ENCODE measurements around the gene NPAS4.

Gene NPAS4

GRCh38 chr11:66468691-66469090, 47.9 kb downstream of the NPAS4 start:
- TF ChIP-seq CTCF (IDR thresholded peaks at IDR 0.05) = no peak
- Histone ChIP-seq H3K36me3 (no peaks in the 10 kb centered on the region), H3K4me3 (ENCODE audit: low read depth in 1 of 2, low read length in 1 of 2) (no peak overlapping the region), H3K4me1 (ENCODE audit: control insufficient read depth in 1 of 2, insufficient read depth in 1 of 2, low read depth in 1 of 2, low read length in 1 of 2) (peaks cover 12 to 14% of the 10 kb centered on the region in 2 experiments), H3K9me3 (no peaks in the 10 kb centered on the region), H3K27me3 (peaks cover 46% of the 10 kb centered on the region), H3K27ac (no peak overlapping the region)

GRCh38 chr11:66469441-66469840, 48.6 kb downstream of the NPAS4 start:
- no peak overlapping the region for H3K4me3 ChIP-seq (ENCODE audit: low read depth in 1 of 2, low read length in 1 of 2)
- no peaks in the 10 kb centered on the region for H3K9me3 ChIP-seq
- H3K27ac ChIP-seq = no peak overlapping the region
- TF ChIP-seq CTCF (IDR thresholded peaks at IDR 0.05) = no peak
- H3K4me1 ChIP-seq (ENCODE audit: control insufficient read depth in 1 of 2, insufficient read depth in 1 of 2, low read depth in 1 of 2, low read length in 1 of 2) = peaks cover 12 to 14% of the 10 kb centered on the region in 2 experiments
- H3K27me3 ChIP-seq = peaks cover 46% of the 10 kb centered on the region
- no peaks in the 10 kb centered on the region for H3K36me3 ChIP-seq

GRCh38 chr11:66470015-66470414, 49.2 kb downstream of the NPAS4 start:
- peaks cover 42% of the 10 kb centered on the region for H3K27me3 ChIP-seq
- peaks cover 12 to 14% of the 10 kb centered on the region in 2 experiments for H3K4me1 ChIP-seq (ENCODE audit: control insufficient read depth in 1 of 2, insufficient read depth in 1 of 2, low read depth in 1 of 2, low read length in 1 of 2)
- H3K36me3 ChIP-seq = no peaks in the 10 kb centered on the region
- TF ChIP-seq CTCF (IDR thresholded peaks at IDR 0.05) = no peak
- no peak overlapping the region for H3K4me3 ChIP-seq (ENCODE audit: low read depth in 1 of 2, low read length in 1 of 2)
- no peaks in the 10 kb centered on the region for H3K9me3 ChIP-seq
- no peak overlapping the region for H3K27ac ChIP-seq

GRCh38 chr11:66471142-66471541, 50.3 kb downstream of the NPAS4 start:
- Histone ChIP-seq H3K27me3 (peaks cover 31% of the 10 kb centered on the region), H3K27ac (no peak overlapping the region), H3K9me3 (no peaks in the 10 kb centered on the region), H3K4me1 (ENCODE audit: control insufficient read depth in 1 of 2, insufficient read depth in 1 of 2, low read depth in 1 of 2, low read length in 1 of 2) (peaks cover 11 to 12% of the 10 kb centered on the region in 2 experiments), H3K4me3 (ENCODE audit: low read depth in 1 of 2, low read length in 1 of 2) (no peak overlapping the region), H3K36me3 (no peaks in the 10 kb centered on the region)
- TF ChIP-seq CTCF (IDR thresholded peaks at IDR 0.05) = no peak

- Histone ChIP-seq H3K36me3 (no peaks in the 10 kb centered on the region), H3K9me3 (no peaks in the 10 kb centered on the region), H3K27me3 (peaks cover 23% of the 10 kb centered on the region), H3K27ac (no peak overlapping the region), H3K4me3 (ENCODE audit: low read depth in 1 of 2, low read length in 1 of 2) (no peak overlapping the region), H3K4me1 (ENCODE audit: control insufficient read depth in 1 of 2, insufficient read depth in 1 of 2, low read depth in 1 of 2, low read length in 1 of 2) (peaks cover 7 to 8% of the 10 kb centered on the region in 2 experiments)
- no peak for TF ChIP-seq CTCF (IDR thresholded peaks at IDR 0.05)
Measured at GRCh38 chr11:66472054-66472453, 51.2 kb downstream of the NPAS4 start.

GRCh38 chr11:66473167-66473566, 52.3 kb downstream of the NPAS4 start:
- Histone ChIP-seq H3K4me3 (ENCODE audit: low read depth in 1 of 2, low read length in 1 of 2) (no peak overlapping the region), H3K27ac (no peak overlapping the region), H3K36me3 (no peaks in the 10 kb centered on the region), H3K9me3 (no peaks in the 10 kb centered on the region), H3K4me1 (ENCODE audit: control insufficient read depth in 1 of 2, insufficient read depth in 1 of 2, low read depth in 1 of 2, low read length in 1 of 2) (no peaks in the 10 kb centered on the region), H3K27me3 (peaks cover 12% of the 10 kb centered on the region)
- no peak for TF ChIP-seq CTCF (IDR thresholded peaks at IDR 0.05)
